Measurements from ENCODE around the gene DENND1B.
"Not testable (repeated sequence)": the region's sequence is repeated elsewhere in the genome, so short reads cannot be mapped to it uniquely, and the experiment has no call there.

- not testable (repeated sequence) for TF ChIP-seq CTCF (conservative IDR thresholded peaks at IDR 0.05); EZH2 (IDR thresholded peaks at IDR 0.05; ENCODE audit: low read depth)
Observed at GRCh38 chr1:197575531-197575930, 199.7 kb downstream of the DENND1B start.
